KMS-11 (cell line): ENCODE data around the gene DPPA2.

Experiments
- H2AFZ ChIP-seq: fragments of 200-600 bp; sonication (generic); 2 replicates; pipeline ENCODE4 v1.6.1; 2016; ENCODE audit warnings: antibody characterized with exemption, mixed run types, low read depth
- H3K27ac ChIP-seq: fragments of 200-600 bp; sonication (generic); 2 replicates; pipeline ENCODE4 v1.6.1; 2016; ENCODE audit warnings: mild to moderate bottlenecking, mixed run types
- H3K27me3 ChIP-seq: fragments of 200-600 bp; sonication (generic); 2 replicates; pipeline ENCODE4 v1.6.1; 2017; ENCODE audit warnings: mild to moderate bottlenecking, low read depth, mixed run types, moderate library complexity; ENCODE audit not compliant: insufficient read depth
- H3K36me3 ChIP-seq: fragments of 200-600 bp; sonication (generic); 2 replicates; pipeline ENCODE4 v1.6.1; 2017; ENCODE audit warnings: mild to moderate bottlenecking, mixed run types; ENCODE audit not compliant: insufficient read depth
- H3K4me1 ChIP-seq: fragments of 200-600 bp; sonication (generic); 2 replicates; pipeline ENCODE4 v1.6.1; 2016; ENCODE audit warnings: mild to moderate bottlenecking, low read depth, mixed run types; ENCODE audit not compliant: poor library complexity, severe bottlenecking
- H3K4me2 ChIP-seq: fragments of 200-600 bp; sonication (generic); 2 replicates; pipeline ENCODE4 v1.7.0; 2016; ENCODE audit warnings: mild to moderate bottlenecking, mixed run types
- H3K4me3 ChIP-seq: fragments of 200-600 bp; sonication (generic); IDR thresholded peaks from 2 replicates; pipeline ENCODE4 v1.6.1; 2017; ENCODE audit warnings: low read depth, low read length, mixed read lengths; ENCODE audit not compliant: insufficient read depth
- H3K79me2 ChIP-seq: fragments of 200-600 bp; sonication (generic); 2 replicates; pipeline ENCODE4 v1.6.1; 2016; ENCODE audit warnings: low read depth, mixed run types; ENCODE audit not compliant: insufficient read depth
- H3K9ac ChIP-seq: fragments of 200-600 bp; sonication (generic); 2 replicates; pipeline ENCODE4 v1.6.1; 2016; ENCODE audit warnings: mild to moderate bottlenecking, mixed run types
- H4K20me1 ChIP-seq: fragments of 200-600 bp; sonication (generic); 2 replicates; pipeline ENCODE4 v1.6.1; 2016; ENCODE audit warnings: mild to moderate bottlenecking, mixed run types; ENCODE audit not compliant: insufficient read depth
- TF ChIP-seq, protein P1 (sequence below): fragments of 200-600 bp; sonication (generic); conservative IDR thresholded peaks from 2 replicates; pipeline ENCODE4 v1.6.1; 2017; ENCODE audit warnings: low read depth, mild to moderate bottlenecking, antibody characterized with exemption, low read length, moderate library complexity, mixed read lengths

Gene DPPA2

DNA sequence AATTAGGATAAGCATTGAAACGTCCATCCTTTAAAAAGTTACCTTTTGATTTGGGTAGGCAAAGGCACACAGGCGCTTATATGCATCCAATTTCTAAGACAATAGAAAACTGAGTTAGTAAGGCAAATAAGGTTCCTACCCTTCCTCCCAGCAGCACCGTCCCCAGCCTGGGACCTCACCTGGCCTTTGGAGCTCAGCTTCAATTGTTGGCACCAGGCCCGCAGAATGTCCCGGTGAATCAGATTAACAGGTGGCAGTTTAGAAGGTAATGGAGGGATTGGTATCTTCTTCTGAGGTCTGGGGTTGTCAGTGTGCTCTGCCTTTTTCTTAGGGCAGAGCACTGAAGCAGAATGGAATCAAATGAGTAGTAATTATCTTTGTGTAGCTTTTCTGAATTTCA is 15.4 kb upstream of the DPPA2 start:
- no peaks in the 10 kb centered on the region for H4K20me1 ChIP-seq

GRCh38 chr3:109330405-109330804 is 14.1 kb upstream of the DPPA2 start:
- Histone ChIP-seq H3K4me1 (no peaks in the 10 kb centered on the region), H3K79me2 (no peaks in the 10 kb centered on the region), H3K4me2 (no peak overlapping the region), H3K9ac (no peak overlapping the region), H3K27me3 (no peaks in the 10 kb centered on the region), H3K27ac (no peak overlapping the region), H4K20me1 (no peaks in the 10 kb centered on the region), H3K36me3 (no peaks in the 10 kb centered on the region), H3K4me3 (no peak overlapping the region), H2AFZ (no peak overlapping the region)
- TF ChIP-seq, protein P1, sequence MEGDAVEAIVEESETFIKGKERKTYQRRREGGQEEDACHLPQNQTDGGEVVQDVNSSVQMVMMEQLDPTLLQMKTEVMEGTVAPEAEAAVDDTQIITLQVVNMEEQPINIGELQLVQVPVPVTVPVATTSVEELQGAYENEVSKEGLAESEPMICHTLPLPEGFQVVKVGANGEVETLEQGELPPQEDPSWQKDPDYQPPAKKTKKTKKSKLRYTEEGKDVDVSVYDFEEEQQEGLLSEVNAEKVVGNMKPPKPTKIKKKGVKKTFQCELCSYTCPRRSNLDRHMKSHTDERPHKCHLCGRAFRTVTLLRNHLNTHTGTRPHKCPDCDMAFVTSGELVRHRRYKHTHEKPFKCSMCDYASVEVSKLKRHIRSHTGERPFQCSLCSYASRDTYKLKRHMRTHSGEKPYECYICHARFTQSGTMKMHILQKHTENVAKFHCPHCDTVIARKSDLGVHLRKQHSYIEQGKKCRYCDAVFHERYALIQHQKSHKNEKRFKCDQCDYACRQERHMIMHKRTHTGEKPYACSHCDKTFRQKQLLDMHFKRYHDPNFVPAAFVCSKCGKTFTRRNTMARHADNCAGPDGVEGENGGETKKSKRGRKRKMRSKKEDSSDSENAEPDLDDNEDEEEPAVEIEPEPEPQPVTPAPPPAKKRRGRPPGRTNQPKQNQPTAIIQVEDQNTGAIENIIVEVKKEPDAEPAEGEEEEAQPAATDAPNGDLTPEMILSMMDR: no peak

More for the DNA sequence above, 15.4 kb upstream of the DPPA2 start:
- no peak overlapping the region for H2AFZ ChIP-seq
- no peaks in the 10 kb centered on the region for H3K79me2 ChIP-seq
- no peak overlapping the region for H3K4me3 ChIP-seq
- H3K9ac ChIP-seq: no peak overlapping the region
- TF ChIP-seq, protein P1: no peak
- H3K27ac ChIP-seq: no peak overlapping the region
- no peak overlapping the region for H3K4me2 ChIP-seq
- H3K4me1 ChIP-seq: no peaks in the 10 kb centered on the region
- H3K27me3 ChIP-seq: no peaks in the 10 kb centered on the region
- no peaks in the 10 kb centered on the region for H3K36me3 ChIP-seq

DNA sequence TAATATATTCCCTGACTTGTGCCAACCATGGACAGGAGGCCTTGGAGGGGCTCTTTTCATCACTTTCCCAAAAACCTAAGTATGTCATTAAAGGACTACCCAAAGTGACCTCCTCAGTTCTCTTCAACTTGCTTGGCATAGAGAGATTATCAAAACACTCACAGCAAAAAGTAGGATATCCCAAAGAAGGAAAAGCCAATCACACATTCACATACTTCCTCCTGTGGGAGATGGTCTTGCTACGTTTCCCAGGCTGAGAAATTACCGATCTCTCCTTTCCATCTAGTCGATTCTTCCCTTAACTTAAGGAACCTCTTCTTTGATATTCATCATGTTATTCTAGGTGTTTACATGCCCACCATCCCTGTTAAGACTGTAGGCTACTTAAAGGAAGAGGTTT is 11.9 kb upstream of the DPPA2 start:
- Histone ChIP-seq H3K79me2 (no peaks in the 10 kb centered on the region), H4K20me1 (no peaks in the 10 kb centered on the region), H3K36me3 (no peaks in the 10 kb centered on the region), H3K27ac (no peak overlapping the region), H3K4me3 (no peak overlapping the region), H3K27me3 (no peaks in the 10 kb centered on the region), H3K4me1 (no peaks in the 10 kb centered on the region), H3K9ac (no peak overlapping the region), H3K4me2 (no peak overlapping the region), H2AFZ (no peak overlapping the region)
- TF ChIP-seq, protein P1: no peak

DNA sequence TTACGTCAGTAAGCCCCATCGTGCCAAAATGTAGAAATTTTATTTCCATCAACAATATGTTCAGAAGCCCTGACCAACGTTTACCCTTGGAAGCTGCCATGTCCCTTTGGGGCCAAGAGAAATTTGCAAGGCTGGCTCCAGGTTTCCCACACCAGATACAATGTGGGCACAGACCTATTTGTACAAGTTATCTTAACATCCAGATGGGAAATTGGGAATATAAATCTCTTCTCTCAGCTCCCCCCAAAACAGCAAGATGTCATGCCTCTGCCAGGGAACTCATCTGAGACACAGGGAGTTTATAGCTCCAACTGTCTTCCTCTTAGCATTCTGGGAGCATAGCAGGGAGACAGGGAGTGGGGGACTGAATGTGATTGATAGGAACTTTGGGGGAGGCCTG is 9.3 kb upstream of the DPPA2 start:
- H3K27ac ChIP-seq: no peak overlapping the region
- H3K4me2 ChIP-seq: no peak overlapping the region
- H3K4me3 ChIP-seq: no peak overlapping the region
- H2AFZ ChIP-seq: no peak overlapping the region
- H3K4me1 ChIP-seq: no peaks in the 10 kb centered on the region
- no peak overlapping the region for H3K9ac ChIP-seq
- no peaks in the 10 kb centered on the region for H4K20me1 ChIP-seq
- H3K27me3 ChIP-seq: no peaks in the 10 kb centered on the region
- TF ChIP-seq, protein P1: no peak
- no peaks in the 10 kb centered on the region for H3K79me2 ChIP-seq
- no peaks in the 10 kb centered on the region for H3K36me3 ChIP-seq
